GM12801 (cell line): ENCODE measurements around the gene RPH3AL.

Source experiments
- CTCF ChIP-seq: IDR thresholded peaks from one replicate; pipeline ENCODE4 v1.5.1; 2011; ENCODE audit warnings: control low read depth; ENCODE audit not compliant: insufficient read length; ENCODE audit errors: extremely low read depth

The RPH3AL gene

GRCh38 chr17:333626-334396, 18.8 kb downstream of the RPH3AL start:
- no peak for TF ChIP-seq CTCF

- TF ChIP-seq CTCF: no peak
These were observed 19.9 kb downstream of the RPH3AL start for GRCh38 chr17:332558-333322.

GRCh38 chr17:332023-332422, 20.6 kb downstream of the RPH3AL start:
- TF ChIP-seq CTCF: no peak

- TF ChIP-seq CTCF: no peak
These were observed 21.5 kb downstream of the RPH3AL start for GRCh38 chr17:330993-331701.

- no peak for TF ChIP-seq CTCF
These were observed 22.7 kb downstream of the RPH3AL start for GRCh38 chr17:329784-330420.

- TF ChIP-seq CTCF: no peak
These were observed 24.6 kb downstream of the RPH3AL start for GRCh38 chr17:327971-328370.

- no peak for TF ChIP-seq CTCF
These were observed 25.3 kb downstream of the RPH3AL start for GRCh38 chr17:327296-327695.
